ENCODE measurements around the gene LOC101059915.
A peak's percentile ranks its signal among the peaks of the same experiment; 100 is the strongest.

The LOC101059915 gene

GRCh38 chrX:71667328-71668247, at the start of gene LOC101059915:
LOC101059915 (plus strand) TSS chrX:71667546.
- DNase-seq (ENCODE audit: low read depth), result no peak

- no peak for DNase-seq (ENCODE audit: low read depth)
Measured at GRCh38 chrX:71617742-71618141, 49.6 kb upstream of the LOC101059915 start.

- no peak for DNase-seq (ENCODE audit: low read depth)
Measured at GRCh38 chrX:71618303-71618721, 49.0 kb upstream of the LOC101059915 start, which contains the start of gene CXCR3. CXCR3 (minus strand) TSS chrX:71618511; CDS start chrX:71618449, 62 bp downstream.

- DNase-seq (ENCODE audit: low read depth), result no peak
Measured at GRCh38 chrX:71618787-71619186, 48.6 kb upstream of the LOC101059915 start.

GRCh38 chrX:71619193-71619592, 48.2 kb upstream of the LOC101059915 start:
- no peak for DNase-seq (ENCODE audit: low read depth)

- DNase-seq (ENCODE audit: low read depth), result no peak
Measured at GRCh38 chrX:71619986-71620385, 47.4 kb upstream of the LOC101059915 start.

GRCh38 chrX:71621603-71622002, 45.7 kb upstream of the LOC101059915 start:
- no peak for DNase-seq (ENCODE audit: low read depth)

- no peak for DNase-seq (ENCODE audit: low read depth)
Measured at GRCh38 chrX:71622032-71622575, 45.2 kb upstream of the LOC101059915 start.

- DNase-seq (ENCODE audit: low read depth), result peak; percentile 40
Measured at GRCh38 chrX:71622576-71623450, 44.5 kb upstream of the LOC101059915 start.

- no peak for DNase-seq (ENCODE audit: low read depth)
Measured at GRCh38 chrX:71623714-71624113, 43.6 kb upstream of the LOC101059915 start.

GRCh38 chrX:71625471-71625870, 41.9 kb upstream of the LOC101059915 start:
- no peak for DNase-seq (ENCODE audit: low read depth)

- no peak for DNase-seq (ENCODE audit: low read depth)
Measured at GRCh38 chrX:71626576-71626975, 40.8 kb upstream of the LOC101059915 start.

GRCh38 chrX:71627588-71628404, 39.5 kb upstream of the LOC101059915 start:
- DNase-seq (ENCODE audit: low read depth), result no peak

- no peak for DNase-seq (ENCODE audit: low read depth)
Measured at GRCh38 chrX:71629467-71629866, 37.9 kb upstream of the LOC101059915 start.

- no peak for DNase-seq (ENCODE audit: low read depth)
Measured at GRCh38 chrX:71632923-71633657, 34.3 kb upstream of the LOC101059915 start.

- DNase-seq (ENCODE audit: low read depth), result no peak
Measured at GRCh38 chrX:71634366-71634765, 33.0 kb upstream of the LOC101059915 start.

GRCh38 chrX:71636438-71637252, 30.7 kb upstream of the LOC101059915 start:
- no peak for DNase-seq (ENCODE audit: low read depth)

GRCh38 chrX:71637253-71637618, 30.1 kb upstream of the LOC101059915 start:
- no peak for DNase-seq (ENCODE audit: low read depth)

- no peak for DNase-seq (ENCODE audit: low read depth)
Measured at GRCh38 chrX:71637848-71638247, 29.5 kb upstream of the LOC101059915 start.

- DNase-seq (ENCODE audit: low read depth), result no peak
Measured at GRCh38 chrX:71638409-71638808, 28.9 kb upstream of the LOC101059915 start.
